ENCODE measurements around the gene SPNS3.

The SPNS3 gene, protein sequence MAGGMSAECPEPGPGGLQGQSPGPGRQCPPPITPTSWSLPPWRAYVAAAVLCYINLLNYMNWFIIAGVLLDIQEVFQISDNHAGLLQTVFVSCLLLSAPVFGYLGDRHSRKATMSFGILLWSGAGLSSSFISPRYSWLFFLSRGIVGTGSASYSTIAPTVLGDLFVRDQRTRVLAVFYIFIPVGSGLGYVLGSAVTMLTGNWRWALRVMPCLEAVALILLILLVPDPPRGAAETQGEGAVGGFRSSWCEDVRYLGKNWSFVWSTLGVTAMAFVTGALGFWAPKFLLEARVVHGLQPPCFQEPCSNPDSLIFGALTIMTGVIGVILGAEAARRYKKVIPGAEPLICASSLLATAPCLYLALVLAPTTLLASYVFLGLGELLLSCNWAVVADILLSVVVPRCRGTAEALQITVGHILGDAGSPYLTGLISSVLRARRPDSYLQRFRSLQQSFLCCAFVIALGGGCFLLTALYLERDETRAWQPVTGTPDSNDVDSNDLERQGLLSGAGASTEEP

GRCh38 chr17:4433515-4434031 is at the start of gene SPNS3:
TSS of gene SPNS3 (plus strand) at chr17:4433940. CDS start at chr17:4433968, 28 bp downstream.
- no peak within 1 kb of the TSS for H3K4me3 ChIP-seq
- no peak for DNase-seq (ENCODE audit: low spot score in 2 of 2)
- in situ Hi-C loops (cut with MboI; ENCODE audit: low sequenced_read_pairs): no loop called here
- H3K4me1 ChIP-seq: no peaks in the 10 kb centered on the region
- no peaks in the 10 kb centered on the region for H3K9me3 ChIP-seq
- no peaks in the 10 kb centered on the region for H3K27me3 ChIP-seq (ENCODE audit: low read depth)
- H3K36me3 ChIP-seq (replicated peaks): no peaks in the 10 kb centered on the region

DNA sequence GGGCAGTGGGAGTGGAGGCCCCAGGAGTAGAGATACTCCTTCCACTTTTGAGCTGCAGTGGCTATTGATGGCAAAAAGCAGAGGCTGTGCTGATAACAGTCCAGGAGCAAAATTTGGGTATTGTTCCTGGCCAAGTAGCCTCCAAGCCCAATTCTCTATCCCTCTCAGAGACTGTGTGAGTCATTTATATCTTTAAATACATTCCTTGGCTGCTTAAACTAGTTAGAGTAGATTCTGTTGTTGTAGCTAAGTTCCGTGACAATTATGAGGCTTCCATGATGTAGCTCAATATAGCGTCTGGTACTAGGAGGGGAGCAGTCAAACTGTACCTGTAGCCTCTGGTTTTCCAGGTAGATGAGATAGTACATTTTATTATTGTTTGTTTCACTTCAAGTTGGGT is 47.3 kb upstream of the SPNS3 start:
- DNase-seq (ENCODE audit: low spot score in 2 of 2): no peak
- Histone ChIP-seq H3K4me1 (peaks cover 10% of the 10 kb centered on the region), H3K4me3 (no peak overlapping the region), H3K9me3 (no peaks in the 10 kb centered on the region), H3K27me3 (ENCODE audit: low read depth) (no peaks in the 10 kb centered on the region), H3K36me3 (replicated peaks) (no peaks in the 10 kb centered on the region)
- in situ Hi-C loops (cut with MboI; ENCODE audit: low sequenced_read_pairs): no loop called here

GRCh38 chr17:4387137-4387536 is 46.6 kb upstream of the SPNS3 start:
- peaks cover 4% of the 10 kb centered on the region for H3K4me1 ChIP-seq
- H3K9me3 ChIP-seq: no peaks in the 10 kb centered on the region; the same call in 1 of the 2 replicates
- DNase-seq (ENCODE audit: low spot score in 2 of 2): no peak
- no peak overlapping the region for H3K4me3 ChIP-seq
- no peaks in the 10 kb centered on the region for H3K36me3 ChIP-seq (replicated peaks)
- in situ Hi-C loops (cut with MboI; ENCODE audit: low sequenced_read_pairs): no loop called here
- no peaks in the 10 kb centered on the region for H3K27me3 ChIP-seq (ENCODE audit: low read depth)

- no peaks in the 10 kb centered on the region for H3K36me3 ChIP-seq (replicated peaks)
These were observed 44.7 kb upstream of the SPNS3 start for GRCh38 chr17:4389079-4389478.

DNA sequence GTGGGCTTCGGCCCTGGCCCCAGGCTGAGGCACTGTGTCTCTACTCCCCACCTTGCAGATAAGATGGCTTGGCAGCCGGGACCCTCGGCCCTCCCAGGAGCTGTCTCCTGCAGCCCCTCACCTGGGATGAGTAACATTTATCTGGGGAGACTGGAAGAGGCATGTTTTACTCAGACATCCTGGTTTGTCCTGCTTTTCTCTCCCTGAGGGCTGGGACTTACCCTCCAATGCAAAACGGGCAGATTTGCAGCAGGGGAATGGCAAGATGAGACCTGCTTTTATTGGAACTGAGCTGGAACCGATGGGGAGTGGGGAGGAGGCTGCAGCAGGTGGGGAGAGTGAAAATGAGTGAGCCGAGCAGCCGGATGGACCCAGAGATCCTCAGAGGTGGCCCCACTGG is 39.9 kb upstream of the SPNS3 start:
- Histone ChIP-seq H3K36me3 (replicated peaks) (no peaks in the 10 kb centered on the region), H3K4me3 (no peak overlapping the region), H3K27me3 (ENCODE audit: low read depth) (no peaks in the 10 kb centered on the region), H3K9me3 (no peaks in the 10 kb centered on the region; the same call in 1 of the 2 replicates), H3K4me1 (peaks cover 17% of the 10 kb centered on the region)
- in situ Hi-C loops (cut with MboI; ENCODE audit: low sequenced_read_pairs): no loop called here
- no peak for DNase-seq (ENCODE audit: low spot score in 2 of 2)

More at GRCh38 chr17:4389079-4389478, 44.7 kb upstream of the SPNS3 start:
- DNase-seq (ENCODE audit: low spot score in 2 of 2): no peak
- in situ Hi-C loops (cut with MboI; ENCODE audit: low sequenced_read_pairs): no loop called here
- no peaks in the 10 kb centered on the region for H3K4me1 ChIP-seq
- H3K27me3 ChIP-seq (ENCODE audit: low read depth): no peaks in the 10 kb centered on the region
- H3K9me3 ChIP-seq: no peaks in the 10 kb centered on the region; the same call in 1 of the 2 replicates
- no peak overlapping the region for H3K4me3 ChIP-seq

DNA sequence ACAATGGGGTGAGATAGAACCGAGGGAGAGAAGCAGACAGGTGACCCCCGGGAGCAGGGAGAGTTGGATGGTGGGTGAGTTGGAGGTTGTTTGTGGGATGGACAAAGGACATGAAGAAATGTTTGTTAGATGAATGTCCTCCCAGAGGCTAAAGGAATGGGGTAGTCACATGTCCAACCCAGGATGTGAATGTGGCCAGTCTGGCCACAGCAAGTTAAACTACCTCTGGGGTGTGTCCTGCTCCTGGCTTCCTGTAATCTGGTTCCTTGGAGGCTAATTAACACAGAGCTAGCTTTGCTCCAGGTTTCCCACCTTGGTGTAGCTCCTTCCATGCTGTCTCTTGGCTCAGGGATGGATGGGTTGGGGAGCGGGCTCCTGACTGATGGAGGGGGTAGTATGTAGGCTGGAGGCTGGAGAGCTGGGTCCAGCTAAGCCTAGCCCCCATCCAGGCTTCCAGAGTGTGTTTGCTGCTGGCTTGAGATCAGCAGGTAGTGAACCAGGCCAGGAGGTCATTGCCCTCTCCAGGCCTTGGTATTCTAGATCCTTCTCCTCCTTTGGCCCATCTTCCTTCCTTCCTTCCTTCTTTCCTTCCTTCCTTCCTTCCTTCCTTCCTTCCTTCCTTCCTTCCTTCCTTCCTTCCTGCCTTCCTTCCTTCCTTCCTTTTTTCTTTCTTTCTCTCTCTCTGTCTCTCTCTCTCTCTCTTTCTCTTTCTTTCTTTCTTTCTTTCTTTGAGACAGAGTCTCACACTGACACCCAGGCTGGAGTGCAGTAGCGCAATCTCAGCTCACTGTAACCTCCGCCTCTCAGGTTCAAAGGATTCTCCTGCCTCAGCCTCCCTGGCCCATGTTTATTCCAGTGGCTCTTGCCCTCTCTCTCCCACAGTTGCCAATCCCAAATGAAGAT is 39.3 kb upstream of the SPNS3 start:
- DNase-seq (ENCODE audit: low spot score in 2 of 2): no peak
- no peak overlapping the region for H3K4me3 ChIP-seq
- in situ Hi-C loops (cut with MboI; ENCODE audit: low sequenced_read_pairs): no loop called here

DNA sequence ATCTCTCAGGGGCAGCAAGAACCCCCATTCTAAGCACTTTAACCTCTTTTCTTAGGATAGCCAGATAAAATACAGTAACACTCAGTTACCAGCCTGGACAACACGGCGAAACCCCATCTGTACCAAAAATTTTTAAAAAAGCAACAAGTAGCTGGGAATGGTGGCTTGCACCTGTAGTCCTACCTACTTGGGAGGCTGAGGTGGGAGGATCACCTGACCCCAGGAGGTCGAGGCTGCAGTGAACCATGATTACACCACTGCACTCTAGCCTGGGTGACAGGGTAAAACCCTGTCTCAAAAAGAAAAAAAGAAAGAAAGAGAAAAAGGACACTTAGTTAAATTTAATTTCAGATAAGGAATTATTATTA is 38.6 kb upstream of the SPNS3 start:
- H3K4me1 ChIP-seq: peaks cover 17% of the 10 kb centered on the region
- no peaks in the 10 kb centered on the region; the same call in 1 of the 2 replicates for H3K9me3 ChIP-seq
- H3K4me3 ChIP-seq: no peak overlapping the region
- in situ Hi-C loops (cut with MboI; ENCODE audit: low sequenced_read_pairs): no loop called here
- H3K27me3 ChIP-seq (ENCODE audit: low read depth): no peaks in the 10 kb centered on the region
- DNase-seq (ENCODE audit: low spot score in 2 of 2): no peak
- H3K36me3 ChIP-seq (replicated peaks): no peaks in the 10 kb centered on the region

More for the DNA sequence above, 39.3 kb upstream of the SPNS3 start:
- H3K27me3 ChIP-seq (ENCODE audit: low read depth): no peaks in the 10 kb centered on the region
- H3K9me3 ChIP-seq: no peaks in the 10 kb centered on the region; the same call in 1 of the 2 replicates
- H3K36me3 ChIP-seq (replicated peaks): no peaks in the 10 kb centered on the region
- peaks cover 17% of the 10 kb centered on the region for H3K4me1 ChIP-seq

- H3K4me3 ChIP-seq: no peak overlapping the region
- no peaks in the 10 kb centered on the region for H3K36me3 ChIP-seq (replicated peaks)
- H3K4me1 ChIP-seq: peaks cover 17% of the 10 kb centered on the region
These were observed 35.9 kb upstream of the SPNS3 start for GRCh38 chr17:4397840-4398239.

DNA sequence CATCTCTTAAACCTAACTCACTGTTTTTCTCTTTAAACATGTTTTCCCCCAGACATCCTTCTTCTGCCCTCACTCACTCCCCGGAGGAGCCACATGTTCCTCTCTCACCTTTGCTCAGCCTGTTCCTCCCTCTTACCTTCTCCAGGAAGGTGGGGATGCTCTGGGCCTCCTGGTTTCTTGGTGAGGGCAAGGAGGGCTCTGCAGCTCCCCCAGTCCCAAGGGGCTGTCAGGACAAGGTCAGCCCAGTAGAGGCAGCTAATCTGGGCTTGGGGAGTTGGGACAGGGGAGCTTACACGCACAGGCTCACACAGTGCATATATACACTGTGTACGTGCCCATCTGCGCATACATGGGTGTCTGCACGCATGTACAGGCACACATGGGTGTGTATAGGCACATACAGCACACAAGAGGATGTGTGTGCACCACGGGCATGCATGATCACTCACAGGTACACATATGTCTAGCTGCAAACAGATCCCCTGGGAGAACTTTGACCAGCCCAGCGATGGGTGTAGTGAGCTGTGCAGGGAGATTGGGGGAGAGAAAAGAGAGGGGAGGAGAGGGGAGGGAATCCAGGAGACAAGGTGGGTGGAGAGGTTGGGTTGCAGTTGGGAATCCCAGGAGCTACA is 28.6 kb upstream of the SPNS3 start:
- H3K4me3 ChIP-seq: no peak overlapping the region

More at GRCh38 chr17:4397840-4398239, 35.9 kb upstream of the SPNS3 start:
- DNase-seq (ENCODE audit: low spot score in 2 of 2): no peak
- in situ Hi-C loops (cut with MboI; ENCODE audit: low sequenced_read_pairs): no loop called here
- Histone ChIP-seq H3K9me3 (no peaks in the 10 kb centered on the region), H3K27me3 (ENCODE audit: low read depth) (no peaks in the 10 kb centered on the region)

DNA sequence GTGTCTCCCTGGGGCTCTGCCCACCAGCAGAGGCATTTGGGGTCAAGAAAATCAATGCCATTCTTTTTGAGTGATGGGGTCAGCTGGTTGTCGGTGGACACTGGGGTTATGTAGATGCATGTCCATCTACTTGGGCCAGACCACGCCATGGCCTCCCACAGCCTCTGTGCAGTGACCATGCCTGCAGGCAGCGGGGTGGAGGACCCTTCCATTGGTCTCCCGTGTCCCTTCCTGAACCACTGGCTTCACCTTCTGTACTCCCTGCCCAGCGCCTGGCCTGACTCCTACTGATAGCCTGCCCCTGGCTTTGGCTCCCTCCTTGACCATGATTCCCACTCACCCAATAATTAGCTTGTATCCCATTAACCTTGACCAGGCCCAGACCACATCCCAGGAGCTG is 28.0 kb upstream of the SPNS3 start:
- no peaks in the 10 kb centered on the region for H3K36me3 ChIP-seq (replicated peaks)
- H3K9me3 ChIP-seq: no peaks in the 10 kb centered on the region
- no peak for DNase-seq (ENCODE audit: low spot score in 2 of 2)
- no peaks in the 10 kb centered on the region for H3K27me3 ChIP-seq (ENCODE audit: low read depth)
- in situ Hi-C loops (cut with MboI; ENCODE audit: low sequenced_read_pairs): no loop called here
- no peak overlapping the region for H3K4me3 ChIP-seq
- no peaks in the 10 kb centered on the region; the same call in 1 of the 2 replicates for H3K4me1 ChIP-seq

More for the DNA sequence above, 28.6 kb upstream of the SPNS3 start:
- Histone ChIP-seq H3K27me3 (ENCODE audit: low read depth) (no peaks in the 10 kb centered on the region), H3K4me1 (no peaks in the 10 kb centered on the region; the same call in 1 of the 2 replicates), H3K9me3 (no peaks in the 10 kb centered on the region), H3K36me3 (replicated peaks) (no peaks in the 10 kb centered on the region)
- in situ Hi-C loops (cut with MboI; ENCODE audit: low sequenced_read_pairs): no loop called here
- no peak for DNase-seq (ENCODE audit: low spot score in 2 of 2)

GRCh38 chr17:4406386-4406785 is 27.4 kb upstream of the SPNS3 start:
- no peak for DNase-seq (ENCODE audit: low spot score in 2 of 2)
- no peak overlapping the region for H3K4me3 ChIP-seq
- H3K36me3 ChIP-seq (replicated peaks): no peaks in the 10 kb centered on the region
- H3K27me3 ChIP-seq (ENCODE audit: low read depth): no peaks in the 10 kb centered on the region
- H3K9me3 ChIP-seq: no peaks in the 10 kb centered on the region
- in situ Hi-C loops (cut with MboI; ENCODE audit: low sequenced_read_pairs): no loop called here
- H3K4me1 ChIP-seq: no peaks in the 10 kb centered on the region; the same call in 1 of the 2 replicates

- Histone ChIP-seq H3K36me3 (replicated peaks) (no peaks in the 10 kb centered on the region), H3K27me3 (ENCODE audit: low read depth) (no peaks in the 10 kb centered on the region), H3K4me1 (no peaks in the 10 kb centered on the region; the same call in 1 of the 2 replicates), H3K9me3 (no peaks in the 10 kb centered on the region), H3K4me3 (no peak overlapping the region)
- DNase-seq (ENCODE audit: low spot score in 2 of 2): no peak
- in situ Hi-C loops (cut with MboI; ENCODE audit: low sequenced_read_pairs): no loop called here
These were observed 26.5 kb upstream of the SPNS3 start for GRCh38 chr17:4407216-4407615.

- DNase-seq (ENCODE audit: low spot score in 2 of 2): no peak
- Histone ChIP-seq H3K9me3 (no peaks in the 10 kb centered on the region), H3K4me1 (peaks cover 2% of the 10 kb centered on the region; the same call in 1 of the 2 replicates), H3K36me3 (replicated peaks) (no peaks in the 10 kb centered on the region), H3K4me3 (no peak overlapping the region), H3K27me3 (ENCODE audit: low read depth) (no peaks in the 10 kb centered on the region)
- in situ Hi-C loops (cut with MboI; ENCODE audit: low sequenced_read_pairs): no loop called here
These were observed 25.9 kb upstream of the SPNS3 start for GRCh38 chr17:4407851-4408250.

Measured in HAP-1 (cell line).